GM12878 (cell line): ENCODE measurements around the gene CEACAM1. TPM values are rescaled to one million over a fixed set of nuclear protein-coding genes. Genes with fewer than 3 reads are reported as not detected.

Experiments used
- ATAC-seq: fragments of 200-7000 bp; cut with Tn5 transposase; 3 replicates; pipeline ENCODE4 v1.9.1; 2020; ENCODE audit warnings: mild to moderate bottlenecking, moderate library complexity
- BruUV-seq: library from RNA; stranded (reverse); fragments of 400-500 nt; replicated peaks from 2 replicates; lab custom pipeline; 2021; lab: Mats Ljungman, UMichigan
- CTCF ChIA-PET: fragments of 300-600 bp; sonication (Branson Sonifier 250); formaldehyde crosslinking; extraction: SDS; loops from one replicate; lab custom pipeline; 2021; ENCODE audit warnings: inconsistent platforms; lab: Yijun Ruan, JAX
- POLR2A ChIA-PET: fragments of 350-600 bp; formaldehyde crosslinking; extraction: SDS; loops from one replicate; lab custom pipeline; 2021; ENCODE audit warnings: inconsistent platforms; lab: Charles Lee
- RAD21 ChIA-PET: fragments of 300-600 bp; sonication (Branson Sonifier 250); formaldehyde crosslinking; loops from one replicate; lab custom pipeline; 2023; ENCODE audit warnings: antibody characterized with exemption; ENCODE audit not compliant: unreplicated experiment; lab: Charles Lee
- SMC1A ChIA-PET: fragments of 300-600 bp; sonication (Branson Sonifier 250); formaldehyde crosslinking; loops from one replicate; lab custom pipeline; 2023; ENCODE audit not compliant: unreplicated experiment, uncharacterized antibody; lab: Charles Lee
- DNase-seq: peaks from one replicate; pipeline ENCODE4 v3.0.0-alpha.2; 2011; ENCODE audit warnings: low read depth, low spot score
- FAIRE-seq: peaks from 3 replicates; lab custom pipeline; 2011; peaks lifted over from hg19 to GRCh38; lab: Jason Lieb, UNC
- H2AFZ ChIP-seq: 2 replicates; pipeline ENCODE4 v1.6.0; 2011; ENCODE audit warnings: low read depth, low read length, control low read depth; ENCODE audit not compliant: control insufficient read depth
- H3K27ac ChIP-seq: 2 replicates; pipeline ENCODE4 v1.5.1; 2011; ENCODE audit warnings: control low read depth; ENCODE audit not compliant: control insufficient read depth, insufficient read depth
- H3K27me3 ChIP-seq, 2 experiments: replicated peaks in 1 of 2; 2 replicates each; pipeline versions ENCODE4 v1.6.0 to v1.6.1; 2011; ENCODE audit warnings: low read length in 1 of 2; ENCODE audit not compliant: control insufficient read depth in 2 of 2, insufficient read depth in 2 of 2
- H3K36me3 ChIP-seq, 2 experiments: 2 replicates each; pipeline ENCODE4 v1.5.1; 2011; ENCODE audit warnings: low read length in 1 of 2; ENCODE audit not compliant: control insufficient read depth in 2 of 2, insufficient read depth in 2 of 2
- H3K4me1 ChIP-seq: 2 replicates; pipeline ENCODE4 v1.6.1; 2011; ENCODE audit warnings: mild to moderate bottlenecking, low read length, moderate library complexity, mixed read lengths; ENCODE audit not compliant: control insufficient read depth, insufficient read depth
- H3K4me2 ChIP-seq: 2 replicates; pipeline ENCODE4 v1.6.0; 2011; ENCODE audit warnings: control low read depth; ENCODE audit not compliant: control insufficient read depth, insufficient read depth
- H3K4me3 ChIP-seq: fragments of 200-600 bp; sonication (generic); 2 replicates; pipeline ENCODE4 v1.5.1; 2016
- H3K79me2 ChIP-seq: 2 replicates; pipeline ENCODE4 v1.6.0; 2011; ENCODE audit warnings: low read length; ENCODE audit not compliant: control insufficient read depth, insufficient read depth
- H3K9ac ChIP-seq: 2 replicates; pipeline ENCODE4 v1.8.0; 2011; ENCODE audit warnings: low read length, control low read depth, mixed read lengths; ENCODE audit not compliant: control insufficient read depth, insufficient read depth
- H3K9me3 ChIP-seq: replicated peaks from 3 replicates; pipeline ENCODE4 v1.5.1; 2011; ENCODE audit warnings: mild to moderate bottlenecking, low read length; ENCODE audit not compliant: control insufficient read depth, insufficient read depth
- H4K20me1 ChIP-seq: 2 replicates; pipeline ENCODE4 v1.6.0; 2011; ENCODE audit not compliant: control insufficient read depth, insufficient read depth
- ATF7 ChIP-seq: fragments of 450-650 bp; IDR thresholded peaks from 2 replicates; pipeline ENCODE4 v1.6.1; 2016; ENCODE audit warnings: low read depth, mild to moderate bottlenecking
- BRCA1 ChIP-seq: IDR thresholded peaks from 2 replicates; pipeline ENCODE4 v1.6.1; 2011; ENCODE audit warnings: low read depth, low read length, improper control_type of control experiment
- CBFB ChIP-seq: IDR thresholded peaks from 2 replicates; pipeline ENCODE4 v1.6.1; 2016; ENCODE audit warnings: antibody characterized with exemption, low read depth
- CHD1 ChIP-seq: IDR thresholded peaks from 2 replicates; pipeline ENCODE4 v1.6.1; 2012; ENCODE audit warnings: low read depth, low read length, improper control_type of control experiment
- DPF2 ChIP-seq: fragments of 450-650 bp; IDR thresholded peaks from 2 replicates; pipeline ENCODE4 v1.6.1; 2017; ENCODE audit warnings: mild to moderate bottlenecking
- FOXM1 ChIP-seq: IDR thresholded peaks from 2 replicates; pipeline ENCODE4 v1.6.1; 2012; ENCODE audit warnings: low read depth, mild to moderate bottlenecking, inconsistent platforms, low read length, moderate library complexity
- HDAC6 ChIP-seq: fragments of 200-600 bp; sonication (generic); IDR thresholded peaks from one replicate; pipeline ENCODE4 v1.8.0; 2017; ENCODE audit warnings: antibody characterized with exemption; ENCODE audit not compliant: unreplicated experiment
- MTA3 ChIP-seq: IDR thresholded peaks from 2 replicates; pipeline ENCODE4 v1.6.1; 2012; ENCODE audit warnings: low read length, inconsistent platforms, borderline replicate concordance
- NFIC ChIP-seq: IDR thresholded peaks from 2 replicates; pipeline ENCODE4 v1.6.1; 2012; ENCODE audit warnings: low read depth, mild to moderate bottlenecking, inconsistent platforms, low read length, moderate library complexity
- NR2C1 ChIP-seq: fragments of 450-650 bp; IDR thresholded peaks from 2 replicates; pipeline ENCODE4 v1.6.1; 2017; ENCODE audit warnings: antibody characterized with exemption, mild to moderate bottlenecking, moderate library complexity
- POLR2AphosphoS5 ChIP-seq: IDR thresholded peaks from 2 replicates; pipeline ENCODE4 v1.6.1; 2011; ENCODE audit warnings: mild to moderate bottlenecking, low read length, inconsistent platforms
- RBBP5 ChIP-seq: fragments of 200-600 bp; sonication (generic); conservative IDR thresholded peaks from 2 replicates; pipeline ENCODE4 v1.6.1; 2016
- SRF ChIP-seq, 2 experiments: IDR thresholded peaks; 2 replicates each; pipeline ENCODE4 v1.6.1; 2011; ENCODE audit warnings: low read depth in 2 of 2, low read length in 2 of 2, mild to moderate bottlenecking in 1 of 2, moderate library complexity in 1 of 2
- TARDBP ChIP-seq: IDR thresholded peaks from 2 replicates; pipeline ENCODE4 v1.6.1; 2016; ENCODE audit warnings: borderline replicate concordance
- TCF12 ChIP-seq: IDR thresholded peaks from 2 replicates; pipeline ENCODE4 v1.6.1; 2011; ENCODE audit warnings: low read depth, mild to moderate bottlenecking, low read length
- TCF7 ChIP-seq: IDR thresholded peaks from 2 replicates; pipeline ENCODE4 v1.6.1; 2014; ENCODE audit warnings: antibody characterized with exemption, borderline replicate concordance
- ZNF217 ChIP-seq: fragments of 450-650 bp; IDR thresholded peaks from 2 replicates; pipeline ENCODE4 v1.6.1; 2017; ENCODE audit warnings: antibody characterized with exemption, mild to moderate bottlenecking
- WGBS: methylation state at CpG from one replicate; pipeline ENCODE4 v1.1.6; 2016; ENCODE audit warnings: low lambda C conversion rate; ENCODE audit not compliant: insufficient replicate concordance, insufficient coverage; ENCODE audit errors: missing lambda C conversion rate; 5-methylcytosine and 5-hydroxymethylcytosine counted together
- in situ Hi-C: fragments of 300-500 bp; cut with MboI; formaldehyde crosslinking; loops from 9 replicates; pipeline ENCODE4 v1.14.3; 2018; ENCODE audit warnings: mixed read lengths
- intact Hi-C: fragments of 100-400 bp; cut with micrococcal nuclease; formaldehyde crosslinking; loops from one replicate; pipeline ENCODE4 v1.14.2; 2022; ENCODE audit not compliant: unreplicated experiment
- polyA plus RNA-seq, 11 experiments: library from polyadenylated mRNA; depleted of rRNA in 4 of 11; unstranded in 6 of 11; stranded (reverse) in 5 of 11; fragments of >200 nt; fragmentation: Nextera tagmentation in 4 of 11; fragmentation: Illumina TruSeq in 1 of 11; extraction: Ambion mirVana in 4 of 11; extraction: Trizol in 1 of 11; gene quantifications; 1 replicate in 1 of 11; 2 replicates in 10 of 11; pipeline versions ENCODE4 v1.2.1 to v1.2.3, GENCODE V29; 2011 to 2016; ENCODE audit warnings: inconsistent platforms in 2 of 11, missing spikeins in 2 of 11, low read depth in 1 of 11
- total RNA-seq, 4 experiments: library from RNA; depleted of rRNA in 3 of 4; stranded (reverse); fragments of >200 nt in 3 of 4; fragmentation: Illumina TruSeq in 1 of 4; extraction: Trizol in 1 of 4; gene quantifications; 2 replicates each; pipeline versions ENCODE4 v1.2.1 to v1.2.3, GENCODE V29; 2013 to 2021
- TF ChIP-seq, protein P1 (sequence below): fragments of 450-650 bp; IDR thresholded peaks from 2 replicates; pipeline ENCODE4 v1.6.1; 2014; ENCODE audit warnings: mild to moderate bottlenecking
- TF ChIP-seq, protein P2 (sequence below): IDR thresholded peaks from 2 replicates; pipeline ENCODE4 v1.6.1; 2011; ENCODE audit warnings: low read depth, low read length, improper control_type of control experiment, borderline replicate concordance
- TF ChIP-seq, protein P3 (sequence below): fragments of 450-650 bp; IDR thresholded peaks from 2 replicates; pipeline ENCODE4 v1.6.1; 2017; ENCODE audit warnings: mild to moderate bottlenecking

CEACAM1 gene
- total and polyA plus RNA-seq, 10 of the 15 experiments (the other 5 are each of a cell fraction or from before 2014, with no cell fraction given): 3.9 to 24.0 (median 6.5) TPM

DNA sequence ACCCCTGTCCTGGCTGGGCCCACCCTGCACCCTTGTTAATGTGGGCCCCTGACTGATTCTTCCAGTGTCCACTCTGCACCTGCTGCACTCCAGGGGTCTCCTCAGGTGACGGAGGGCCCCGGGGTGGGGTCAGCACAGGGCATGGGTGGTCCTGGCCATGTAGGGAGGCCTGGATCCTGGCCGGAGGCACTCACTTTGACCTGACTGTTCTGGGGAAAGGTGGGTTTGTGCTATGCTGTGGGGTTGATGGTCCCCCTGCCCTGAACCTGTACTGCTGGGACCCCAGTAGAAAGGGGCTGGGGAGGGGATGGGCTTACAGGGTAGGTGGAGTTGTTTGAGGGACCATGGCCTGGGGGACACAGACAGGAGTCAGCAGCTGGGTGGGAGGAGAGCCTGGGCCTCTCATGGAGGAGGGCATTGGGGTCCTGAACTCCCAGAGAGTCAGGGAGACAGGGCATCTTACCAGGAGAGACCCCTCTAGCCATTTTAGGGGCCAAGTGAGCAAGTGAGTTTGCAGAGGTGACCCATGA lies 25.8 kb upstream of the CEACAM1 start:
- no TSS peak for BruUV-seq
- ATAC-seq (no peak), FAIRE-seq (no peak), DNase-seq (no peak)
- peaks cover 3 to 6% of the 10 kb centered on the region in 2 experiments; a peak in 2 of 4 replicates for H3K27me3 ChIP-seq
- H3K36me3 ChIP-seq: no peaks in the 10 kb centered on the region
- no peaks in the 10 kb centered on the region for H3K4me1 ChIP-seq
- SMC1A ChIA-PET: no interaction called here
- H4K20me1 ChIP-seq: no peaks in the 10 kb centered on the region
- in situ Hi-C loops (no loop called here), intact Hi-C loops (no loop called here)
- peaks cover 2% of the 10 kb centered on the region; the same call in 1 of the 3 replicates for H3K9me3 ChIP-seq
- 0% methylated on average over 3 of the region's 3 CpGs for WGBS
- no peak for TF ChIP-seq TARDBP
- TF ChIP-seq DPF2: no peak
- no peak for TF ChIP-seq ATF7
- no peak for TF ChIP-seq HDAC6
- no peak for TF ChIP-seq NR2C1
- TF ChIP-seq POLR2AphosphoS5: no peak
- TF ChIP-seq CHD1: no peak
- TF ChIP-seq NFIC: no peak
- TF ChIP-seq, protein P1, sequence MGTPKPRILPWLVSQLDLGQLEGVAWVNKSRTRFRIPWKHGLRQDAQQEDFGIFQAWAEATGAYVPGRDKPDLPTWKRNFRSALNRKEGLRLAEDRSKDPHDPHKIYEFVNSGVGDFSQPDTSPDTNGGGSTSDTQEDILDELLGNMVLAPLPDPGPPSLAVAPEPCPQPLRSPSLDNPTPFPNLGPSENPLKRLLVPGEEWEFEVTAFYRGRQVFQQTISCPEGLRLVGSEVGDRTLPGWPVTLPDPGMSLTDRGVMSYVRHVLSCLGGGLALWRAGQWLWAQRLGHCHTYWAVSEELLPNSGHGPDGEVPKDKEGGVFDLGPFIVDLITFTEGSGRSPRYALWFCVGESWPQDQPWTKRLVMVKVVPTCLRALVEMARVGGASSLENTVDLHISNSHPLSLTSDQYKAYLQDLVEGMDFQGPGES: no peak
- TF ChIP-seq, protein P2, sequence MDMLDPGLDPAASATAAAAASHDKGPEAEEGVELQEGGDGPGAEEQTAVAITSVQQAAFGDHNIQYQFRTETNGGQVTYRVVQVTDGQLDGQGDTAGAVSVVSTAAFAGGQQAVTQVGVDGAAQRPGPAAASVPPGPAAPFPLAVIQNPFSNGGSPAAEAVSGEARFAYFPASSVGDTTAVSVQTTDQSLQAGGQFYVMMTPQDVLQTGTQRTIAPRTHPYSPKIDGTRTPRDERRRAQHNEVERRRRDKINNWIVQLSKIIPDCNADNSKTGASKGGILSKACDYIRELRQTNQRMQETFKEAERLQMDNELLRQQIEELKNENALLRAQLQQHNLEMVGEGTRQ: no peak
- no peak for TF ChIP-seq RBBP5
- no peak for TF ChIP-seq TCF7
- no peak for TF ChIP-seq BRCA1
- TF ChIP-seq FOXM1: no peak
- no peak for TF ChIP-seq ZNF217
- TF ChIP-seq SRF (IDR thresholded peaks at IDR 0.05; ENCODE audit: low read depth in 2 of 2, low read length in 2 of 2): no peak
- TF ChIP-seq, protein P3, sequence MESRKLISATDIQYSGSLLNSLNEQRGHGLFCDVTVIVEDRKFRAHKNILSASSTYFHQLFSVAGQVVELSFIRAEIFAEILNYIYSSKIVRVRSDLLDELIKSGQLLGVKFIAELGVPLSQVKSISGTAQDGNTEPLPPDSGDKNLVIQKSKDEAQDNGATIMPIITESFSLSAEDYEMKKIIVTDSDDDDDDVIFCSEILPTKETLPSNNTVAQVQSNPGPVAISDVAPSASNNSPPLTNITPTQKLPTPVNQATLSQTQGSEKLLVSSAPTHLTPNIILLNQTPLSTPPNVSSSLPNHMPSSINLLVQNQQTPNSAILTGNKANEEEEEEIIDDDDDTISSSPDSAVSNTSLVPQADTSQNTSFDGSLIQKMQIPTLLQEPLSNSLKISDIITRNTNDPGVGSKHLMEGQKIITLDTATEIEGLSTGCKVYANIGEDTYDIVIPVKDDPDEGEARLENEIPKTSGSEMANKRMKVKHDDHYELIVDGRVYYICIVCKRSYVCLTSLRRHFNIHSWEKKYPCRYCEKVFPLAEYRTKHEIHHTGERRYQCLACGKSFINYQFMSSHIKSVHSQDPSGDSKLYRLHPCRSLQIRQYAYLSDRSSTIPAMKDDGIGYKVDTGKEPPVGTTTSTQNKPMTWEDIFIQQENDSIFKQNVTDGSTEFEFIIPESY: no peak
- no peak for TF ChIP-seq MTA3
- no peak for TF ChIP-seq CBFB
- no peak for TF ChIP-seq TCF12
- no peak overlapping the region for H3K4me3 ChIP-seq
- no peak overlapping the region for H2AFZ ChIP-seq
- POLR2A ChIA-PET: no interaction called here
- no peak overlapping the region for H3K4me2 ChIP-seq
- CTCF ChIA-PET: interaction anchor here (1.5 kb wide), 1 partner anchor 9 kb away, joined by 3 read pairs; no protein-coding TSS in a partner anchor
- RAD21 ChIA-PET: no interaction called here
- no peak overlapping the region for H3K9ac ChIP-seq
- H3K79me2 ChIP-seq: no peaks in the 10 kb centered on the region
- no peak overlapping the region for H3K27ac ChIP-seq
